BLaER1 treated with 17β-estradiol and CSF1 and Interleukin-3, amounts not matched to agents 10 nM and 100 nM (cell line): ENCODE data around the gene FAM78B.

Experiments used
- H3K27ac ChIP-seq, 11 experiments: shearing (Covaris generic); formaldehyde crosslinking; 2 replicates each; pipeline ENCODE4 v1.8.1; 2022
- H3K27me3 ChIP-seq, 11 experiments: shearing (Covaris generic); formaldehyde crosslinking; 2 replicates each; pipeline ENCODE4 v1.8.1; 2022
- H3K36me3 ChIP-seq, 11 experiments: shearing (Covaris generic); formaldehyde crosslinking; 2 replicates each; pipeline ENCODE4 v1.8.1; 2022
- H3K4me1 ChIP-seq, 10 experiments: shearing (Covaris generic); formaldehyde crosslinking; 2 replicates each; pipeline ENCODE4 v1.8.1; 2022
- H3K4me2 ChIP-seq, 11 experiments: shearing (Covaris generic); formaldehyde crosslinking; 2 replicates each; pipeline ENCODE4 v1.8.1; 2022
- H3K4me3 ChIP-seq, 10 experiments: shearing (Covaris generic); formaldehyde crosslinking; 2 replicates each; pipeline ENCODE4 v1.8.1; 2022
- H3K9ac ChIP-seq, 11 experiments: shearing (Covaris generic); formaldehyde crosslinking; 2 replicates each; pipeline ENCODE4 v1.8.1; 2022
- H3K9me3 ChIP-seq, 11 experiments: shearing (Covaris generic); formaldehyde crosslinking; replicated peaks in 1 of 11; 2 replicates each; pipeline ENCODE4 v1.8.1; 2022
- H4K20me1 ChIP-seq, 11 experiments: shearing (Covaris generic); formaldehyde crosslinking; 2 replicates each; pipeline ENCODE4 v1.8.1; 2022
- Cebpa-rat ChIP-seq, 11 experiments: shearing (Covaris generic); IDR thresholded peaks; 2 replicates each; pipeline ENCODE4 v1.8.1; 2022

Gene FAM78B

DNA sequence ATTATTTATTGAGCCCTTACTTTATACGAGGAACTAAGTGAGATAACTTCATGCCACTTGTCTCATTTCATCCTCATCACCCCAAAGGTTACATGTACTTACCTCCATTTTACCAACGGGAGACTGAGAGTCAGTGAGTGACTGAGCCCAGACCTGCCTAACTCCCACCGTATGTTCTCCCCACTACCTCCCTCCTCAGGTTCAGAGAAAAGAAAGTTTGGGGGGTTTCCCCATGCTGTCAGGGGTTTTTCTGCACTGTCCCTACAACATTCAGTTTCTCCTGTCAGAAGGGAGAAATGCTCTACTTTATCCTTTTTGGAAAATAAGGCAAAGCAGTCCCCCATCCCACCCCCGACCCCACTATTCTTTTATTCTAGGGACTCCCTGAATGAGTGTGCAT, 32.9 kb downstream of the FAM78B start:
- no peak for TF ChIP-seq Cebpa-rat (IDR thresholded peaks at IDR 0.05)

DNA sequence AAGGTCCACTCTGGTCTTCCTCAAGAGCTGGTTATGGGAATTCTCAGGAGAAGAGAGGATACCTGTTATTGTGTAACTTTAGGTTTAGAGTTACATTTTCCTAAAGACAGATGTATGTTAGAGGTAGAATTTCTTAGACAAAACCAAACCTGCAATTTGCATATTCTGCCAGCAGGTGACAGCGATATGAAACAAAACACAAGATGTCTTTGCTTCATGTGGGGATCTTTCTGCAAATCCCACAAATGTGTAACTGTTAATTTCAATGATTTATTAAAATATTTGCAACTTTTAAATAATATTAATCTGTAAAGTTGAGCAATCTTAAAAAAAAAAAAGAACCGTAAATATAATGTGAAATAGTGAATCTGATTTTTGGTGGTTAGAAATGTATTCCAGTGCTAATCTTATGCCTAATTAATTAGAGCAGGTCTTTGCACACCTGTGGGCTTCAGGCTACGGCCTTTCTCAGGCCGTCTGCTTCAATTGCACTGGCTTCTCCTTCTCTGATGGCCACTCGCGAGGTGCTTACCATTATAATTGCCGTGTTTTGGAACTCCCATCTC, 33.4 kb downstream of the FAM78B start:
- Histone ChIP-seq H4K20me1 (no peaks in the 10 kb centered on the region), H3K4me1 (peaks cover 0 to 5% (median 0%) of the 10 kb centered on the region in 10 experiments; a peak in 3 of 20 replicates), H3K36me3 (no peaks in the 10 kb centered on the region), H3K4me2 (no peak overlapping the region), H3K27me3 (no peaks in the 10 kb centered on the region), H3K9ac (no peak overlapping the region), H3K9me3 (peaks cover 0 to 4% (median 0%) of the 10 kb centered on the region in 11 experiments; a peak in 1 of 22 replicates), H3K4me3 (no peak overlapping the region), H3K27ac (no peak overlapping the region)
- TF ChIP-seq Cebpa-rat (IDR thresholded peaks at IDR 0.05): no peak

More for the DNA sequence above, 32.9 kb downstream of the FAM78B start:
- no peak overlapping the region for H3K27ac ChIP-seq
- H3K27me3 ChIP-seq: no peaks in the 10 kb centered on the region
- no peak overlapping the region for H3K9ac ChIP-seq
- H3K4me2 ChIP-seq: no peak overlapping the region
- H4K20me1 ChIP-seq: no peaks in the 10 kb centered on the region
- peaks cover 0 to 5% (median 0%) of the 10 kb centered on the region in 10 experiments; a peak in 3 of 20 replicates for H3K4me1 ChIP-seq
- H3K4me3 ChIP-seq: no peak overlapping the region
- H3K9me3 ChIP-seq: peaks cover 0 to 4% (median 0%) of the 10 kb centered on the region in 11 experiments; a peak in 1 of 22 replicates
- H3K36me3 ChIP-seq: no peaks in the 10 kb centered on the region

DNA sequence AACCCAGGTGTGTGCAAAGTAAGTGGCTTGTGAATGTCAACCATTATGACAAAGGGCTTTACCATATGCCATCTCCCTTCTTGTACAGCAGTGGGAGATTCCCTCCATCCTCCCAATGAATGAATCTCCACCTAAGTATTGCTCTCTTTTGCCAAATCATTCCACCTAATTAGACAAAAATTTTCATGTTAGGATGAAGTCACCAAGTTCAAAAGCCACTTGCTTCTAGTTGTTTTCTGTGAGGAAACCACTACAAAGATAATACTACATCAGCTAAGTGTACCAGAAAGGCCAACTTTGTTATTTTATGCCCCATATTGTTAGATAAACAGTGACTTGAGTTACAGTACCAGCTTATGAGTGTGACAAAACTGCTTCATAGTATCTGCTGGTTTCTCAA, 34.3 kb downstream of the FAM78B start:
- Histone ChIP-seq H3K27me3 (no peaks in the 10 kb centered on the region), H3K36me3 (no peaks in the 10 kb centered on the region), H3K9ac (no peak overlapping the region), H4K20me1 (no peaks in the 10 kb centered on the region), H3K4me2 (no peak overlapping the region), H3K4me1 (peaks cover 0 to 7% (median under 1%) of the 10 kb centered on the region in 10 experiments; a peak in 5 of 20 replicates), H3K27ac (no peak overlapping the region), H3K9me3 (peaks cover 0 to 4% (median 0%) of the 10 kb centered on the region in 11 experiments; a peak in 1 of 22 replicates), H3K4me3 (no peak overlapping the region)
- no peak for TF ChIP-seq Cebpa-rat (IDR thresholded peaks at IDR 0.05)

DNA sequence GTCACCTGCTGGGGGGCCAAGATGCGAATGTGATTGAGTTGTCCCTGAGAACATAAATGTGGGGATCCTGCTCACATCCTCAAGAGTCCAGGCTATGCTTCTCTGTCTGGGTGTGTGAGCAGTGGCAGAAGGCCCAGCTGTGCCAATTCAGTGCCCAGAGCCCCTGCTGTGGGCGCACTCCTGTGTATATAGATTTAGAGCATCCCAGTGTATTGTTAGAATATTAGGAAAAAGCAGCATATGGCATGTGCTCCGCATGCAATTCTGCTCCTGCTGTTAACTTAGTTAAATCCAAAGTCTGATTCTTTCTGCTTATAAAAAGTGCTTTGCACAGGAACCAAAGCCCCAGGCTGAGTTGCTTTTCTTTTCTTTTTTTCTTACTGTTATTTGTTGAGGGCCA, 37.8 kb downstream of the FAM78B start:
- no peaks in the 10 kb centered on the region for H4K20me1 ChIP-seq
- H3K27ac ChIP-seq: no peak overlapping the region
- no peaks in the 10 kb centered on the region for H3K36me3 ChIP-seq
- peaks cover 0 to 11% (median 9%) of the 10 kb centered on the region in 10 experiments; a peak in 10 of 20 replicates for H3K4me1 ChIP-seq
- H3K4me2 ChIP-seq: no peak overlapping the region
- no peak overlapping the region for H3K9ac ChIP-seq
- H3K27me3 ChIP-seq: no peaks in the 10 kb centered on the region
- TF ChIP-seq Cebpa-rat (IDR thresholded peaks at IDR 0.05): no peak
- H3K4me3 ChIP-seq: no peak overlapping the region
- peaks cover 0 to 4% (median 0%) of the 10 kb centered on the region in 11 experiments; a peak in 1 of 22 replicates for H3K9me3 ChIP-seq

DNA sequence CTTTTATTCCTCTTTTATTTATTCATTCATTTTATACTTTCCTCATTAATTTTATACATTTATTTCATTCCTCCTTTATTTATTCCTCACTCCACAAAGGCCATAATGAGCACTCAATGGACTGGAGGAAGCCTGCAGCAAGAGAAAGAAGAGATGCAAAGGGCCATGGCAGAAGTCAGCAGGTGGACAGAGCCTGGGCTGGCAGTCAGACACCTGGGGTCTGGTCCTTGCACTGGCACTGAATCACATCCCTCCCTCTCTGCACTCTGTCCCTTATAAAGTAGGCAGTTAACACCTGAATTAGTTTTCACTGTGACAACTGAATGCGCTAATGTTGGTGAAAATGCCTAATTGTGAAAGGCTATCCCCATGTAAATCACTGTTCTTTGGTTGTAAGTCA, 38.6 kb downstream of the FAM78B start:
- Histone ChIP-seq H3K36me3 (no peaks in the 10 kb centered on the region), H4K20me1 (no peaks in the 10 kb centered on the region), H3K27ac (no peak overlapping the region), H3K4me3 (no peak overlapping the region), H3K4me1 (peaks cover 0 to 11% (median 9%) of the 10 kb centered on the region in 10 experiments; a peak in 10 of 20 replicates), H3K27me3 (no peaks in the 10 kb centered on the region), H3K4me2 (no peak overlapping the region), H3K9ac (no peak overlapping the region), H3K9me3 (peaks cover 0 to 4% (median 0%) of the 10 kb centered on the region in 11 experiments; a peak in 1 of 22 replicates)
- TF ChIP-seq Cebpa-rat (IDR thresholded peaks at IDR 0.05): no peak

DNA sequence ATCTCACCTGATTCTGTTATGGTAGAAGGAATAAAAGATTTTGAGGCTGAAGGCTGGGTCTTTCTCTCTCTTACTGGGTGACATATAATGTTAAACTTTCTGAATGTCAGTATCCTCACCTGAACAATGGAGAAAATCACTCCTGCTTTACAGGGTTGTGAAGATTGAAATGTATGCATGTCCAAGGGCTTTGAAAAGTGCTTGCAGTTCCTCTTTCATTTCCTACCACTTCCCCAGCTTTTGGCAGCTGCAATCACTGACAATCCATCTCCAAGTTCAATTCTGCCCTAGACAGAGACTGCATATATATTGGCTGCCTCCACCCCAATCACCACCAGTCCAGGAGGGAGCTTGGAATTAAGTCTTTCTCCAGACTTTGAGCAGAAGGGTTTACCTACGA, 39.8 kb downstream of the FAM78B start:
- no peak for TF ChIP-seq Cebpa-rat (IDR thresholded peaks at IDR 0.05)
- no peaks in the 10 kb centered on the region for H4K20me1 ChIP-seq
- no peak overlapping the region for H3K4me3 ChIP-seq
- no peak overlapping the region for H3K9ac ChIP-seq
- H3K9me3 ChIP-seq: no peaks in the 10 kb centered on the region
- H3K4me2 ChIP-seq: peak overlapping the region in 4 of 11 experiments; percentile 6 to 29 (median 10); a peak in 1 of 22 replicates
- no peaks in the 10 kb centered on the region for H3K36me3 ChIP-seq
- H3K27me3 ChIP-seq: no peaks in the 10 kb centered on the region
- peaks cover 0 to 11% (median 9%) of the 10 kb centered on the region in 10 experiments; a peak in 10 of 20 replicates for H3K4me1 ChIP-seq
- H3K27ac ChIP-seq: no peak overlapping the region

DNA sequence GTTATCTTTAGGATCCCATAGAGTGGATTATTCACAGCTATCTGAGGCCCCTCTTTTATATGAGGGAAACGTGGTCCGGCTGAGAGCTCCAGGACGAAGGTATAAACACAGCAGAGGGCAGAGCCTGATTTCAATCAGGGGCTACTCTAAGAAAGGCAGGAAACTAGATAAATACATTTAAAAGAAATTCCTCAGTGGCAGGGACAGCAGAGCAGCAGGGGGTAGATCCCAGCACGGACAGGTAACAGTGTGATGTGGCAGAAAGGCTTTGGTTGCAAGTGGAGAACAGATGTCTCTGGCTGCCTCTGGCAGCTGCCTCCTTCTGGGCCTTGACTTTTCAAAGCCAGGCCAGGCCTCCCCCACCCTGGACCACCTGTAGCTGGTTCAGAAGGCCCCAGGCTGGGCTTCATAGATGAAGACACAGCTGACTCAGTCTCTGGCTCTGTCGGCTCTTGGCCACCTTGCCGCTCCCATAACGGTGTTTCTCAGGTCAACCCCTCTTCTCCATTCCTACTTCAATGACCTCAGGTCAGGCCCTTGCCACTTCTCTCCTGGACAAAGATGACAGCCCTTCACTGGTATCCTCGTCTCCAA, 43.8 kb downstream of the FAM78B start:
- no peak overlapping the region for H3K9ac ChIP-seq
- H3K4me3 ChIP-seq: no peak overlapping the region
- no peaks in the 10 kb centered on the region for H3K9me3 ChIP-seq
- no peaks in the 10 kb centered on the region for H3K36me3 ChIP-seq
- H3K27ac ChIP-seq: no peak overlapping the region
- no peak for TF ChIP-seq Cebpa-rat (IDR thresholded peaks at IDR 0.05)
- H3K4me2 ChIP-seq: no peak overlapping the region
- no peaks in the 10 kb centered on the region for H4K20me1 ChIP-seq
- H3K4me1 ChIP-seq: peaks cover 0 to 11% (median 8%) of the 10 kb centered on the region in 10 experiments; a peak in 9 of 20 replicates
- H3K27me3 ChIP-seq: no peaks in the 10 kb centered on the region

DNA sequence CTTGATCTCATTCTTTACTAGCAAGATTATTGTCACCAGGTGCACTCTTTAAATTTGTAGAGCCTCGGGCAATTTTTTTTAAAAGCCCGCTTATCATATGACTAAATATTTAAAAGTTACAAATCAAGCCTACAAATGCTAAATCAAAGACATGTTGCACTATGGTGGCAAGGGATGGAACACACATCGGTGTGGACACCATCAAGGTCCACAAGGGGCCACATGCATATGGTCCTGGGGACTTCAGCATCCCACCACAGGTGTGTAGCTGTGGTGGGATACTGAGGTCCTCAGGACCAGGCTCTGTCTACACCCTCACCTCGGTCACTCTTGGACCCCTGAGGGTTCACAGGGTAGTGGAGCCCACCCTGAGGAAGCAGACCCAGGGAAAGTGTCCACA, 45.8 kb downstream of the FAM78B start:
- TF ChIP-seq Cebpa-rat (IDR thresholded peaks at IDR 0.05): no peak
- H4K20me1 ChIP-seq: no peaks in the 10 kb centered on the region
- H3K4me1 ChIP-seq: no peaks in the 10 kb centered on the region
- no peak overlapping the region for H3K27ac ChIP-seq
- no peak overlapping the region for H3K9ac ChIP-seq
- H3K9me3 ChIP-seq: no peaks in the 10 kb centered on the region
- no peaks in the 10 kb centered on the region for H3K27me3 ChIP-seq
- no peak overlapping the region for H3K4me3 ChIP-seq
- no peaks in the 10 kb centered on the region for H3K36me3 ChIP-seq
- H3K4me2 ChIP-seq: no peak overlapping the region

DNA sequence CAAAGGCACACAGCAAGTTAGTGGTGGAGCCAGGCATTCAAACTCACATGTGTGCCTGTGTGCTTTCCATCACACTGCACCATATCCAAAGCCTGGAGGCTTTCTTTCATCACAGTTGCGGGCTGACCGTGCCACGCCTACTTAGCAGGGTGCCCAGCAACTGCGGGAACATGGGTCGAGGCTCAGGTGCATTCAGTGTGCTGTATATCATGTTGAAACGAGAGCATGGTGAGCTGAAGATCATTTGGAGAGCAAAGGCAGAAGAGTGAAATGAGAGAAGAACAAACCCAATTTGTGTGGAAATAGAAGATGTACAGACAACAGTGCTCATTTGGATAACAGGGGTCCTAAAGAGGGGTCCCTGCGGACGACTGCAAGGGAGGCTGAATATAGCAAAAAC, 46.5 kb downstream of the FAM78B start:
- Histone ChIP-seq H3K9ac (no peak overlapping the region), H3K4me2 (no peak overlapping the region), H3K4me1 (no peaks in the 10 kb centered on the region), H3K36me3 (no peaks in the 10 kb centered on the region), H3K9me3 (no peaks in the 10 kb centered on the region), H3K27ac (no peak overlapping the region), H3K27me3 (no peaks in the 10 kb centered on the region), H4K20me1 (no peaks in the 10 kb centered on the region), H3K4me3 (no peak overlapping the region)
- TF ChIP-seq Cebpa-rat (IDR thresholded peaks at IDR 0.05): no peak
